ENCODE results near the gene ERG28. TPM values are rescaled to one million over a fixed set of nuclear protein-coding genes. Genes with fewer than 3 reads are reported as not detected.

The ERG28 gene
- total and polyA plus RNA-seq, 2 donors, result 5.0 to 11.5 TPM

DNA sequence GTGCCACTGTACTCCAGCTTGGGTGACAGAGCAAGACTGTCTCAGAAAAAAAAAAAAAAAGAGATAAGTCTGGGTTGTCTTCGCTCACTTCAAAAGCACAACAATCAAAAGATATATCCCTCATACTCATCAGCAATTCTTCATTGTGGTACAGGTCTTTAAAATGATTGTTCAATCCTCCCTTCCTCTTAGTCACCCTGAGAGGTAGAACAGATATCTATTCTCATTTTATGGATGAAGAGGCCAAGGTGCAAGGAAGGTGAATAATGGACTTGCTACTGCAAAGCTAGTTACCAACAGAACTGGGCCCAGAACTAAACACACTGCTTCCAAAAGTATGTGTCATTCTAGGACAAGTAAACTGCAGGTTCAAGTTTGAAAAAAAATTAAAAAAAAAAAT lies 7.1 kb downstream of the ERG28 start:
- 97% methylated on average over 1 of the region's 1 CpG for WGBS
- no peak overlapping the region for H3K27ac ChIP-seq (ENCODE audit: low read depth in 1 of 2, low read length in 1 of 2)
- H3K4me3 ChIP-seq (ENCODE audit: low read length in 2 of 2), result no peak overlapping the region
- H3K4me1 ChIP-seq (ENCODE audit: control insufficient read depth in 2 of 2, insufficient read depth in 2 of 2, low read length in 2 of 2), result no peaks in the 10 kb centered on the region
- DNase-seq (ENCODE audit: low read depth in 6 of 9, low spot score in 9 of 9), result no peak
- H3K36me3 ChIP-seq (ENCODE audit: control insufficient read depth in 2 of 2, insufficient read depth in 2 of 2, low read length in 1 of 2), result peaks cover 37 to 51% of the 10 kb centered on the region in 2 donors
- H3K9me3 ChIP-seq (ENCODE audit: control insufficient read depth in 2 of 2, insufficient read depth in 1 of 2, low read length in 1 of 2), result no peaks in the 10 kb centered on the region
- no peaks in the 10 kb centered on the region for H3K27me3 ChIP-seq (ENCODE audit: control insufficient read depth in 2 of 2, insufficient read depth in 1 of 2, low read length in 1 of 2)

DNA sequence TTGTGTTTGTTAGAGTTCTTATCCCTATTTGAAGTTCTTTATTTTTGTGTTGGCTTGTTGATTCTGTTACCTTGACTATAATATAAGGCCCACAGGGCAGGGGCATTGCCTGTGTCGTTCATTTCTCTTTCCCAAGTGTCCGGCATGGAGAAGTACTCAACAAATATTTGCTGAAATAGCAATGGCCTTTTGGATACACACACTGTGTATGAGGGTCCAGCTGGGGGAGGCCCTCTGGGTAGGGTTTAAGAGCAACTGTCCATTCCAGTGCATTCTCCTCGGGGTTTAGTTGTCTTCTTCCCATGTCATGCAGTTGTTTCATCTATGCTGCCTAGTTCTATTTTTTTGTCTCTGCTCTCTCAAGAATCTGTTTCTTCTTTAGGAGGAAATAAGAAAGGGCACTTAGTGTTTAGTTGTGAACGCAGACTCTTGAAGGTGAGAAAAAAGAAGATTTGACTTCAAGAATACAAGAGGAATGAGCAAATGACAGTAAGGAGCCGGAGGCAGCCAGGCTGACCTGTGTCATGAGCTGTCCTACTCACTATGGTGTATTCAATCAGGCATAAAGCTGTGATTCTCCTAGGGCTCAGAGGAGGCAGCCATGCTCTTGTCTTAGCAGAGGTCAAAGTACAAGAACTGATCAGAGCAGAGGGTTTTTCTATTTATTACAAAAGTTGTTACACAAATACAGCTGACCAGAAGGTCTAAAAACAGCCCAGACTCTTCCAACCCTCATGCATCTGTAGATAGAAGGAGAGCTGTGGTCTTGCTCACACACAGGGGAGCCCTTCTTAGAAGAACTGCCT lies 10.2 kb downstream of the ERG28 start:
- no peaks in the 10 kb centered on the region for H3K27me3 ChIP-seq (ENCODE audit: control insufficient read depth in 2 of 2, insufficient read depth in 1 of 2, low read length in 1 of 2)
- no peaks in the 10 kb centered on the region for H3K9me3 ChIP-seq (ENCODE audit: control insufficient read depth in 2 of 2, insufficient read depth in 1 of 2, low read length in 1 of 2)
- 98% methylated on average over 5 of the region's 5 CpGs for WGBS
- no peak overlapping the region for H3K4me3 ChIP-seq (ENCODE audit: low read length in 2 of 2)
- peaks cover 37 to 53% of the 10 kb centered on the region in 2 donors for H3K36me3 ChIP-seq (ENCODE audit: control insufficient read depth in 2 of 2, insufficient read depth in 2 of 2, low read length in 1 of 2)
- no peak overlapping the region for H3K27ac ChIP-seq (ENCODE audit: low read depth in 1 of 2, low read length in 1 of 2)
- DNase-seq (ENCODE audit: low read depth in 6 of 9, low spot score in 9 of 9), result no peak
- no peaks in the 10 kb centered on the region for H3K4me1 ChIP-seq (ENCODE audit: control insufficient read depth in 2 of 2, insufficient read depth in 2 of 2, low read length in 2 of 2)

DNA sequence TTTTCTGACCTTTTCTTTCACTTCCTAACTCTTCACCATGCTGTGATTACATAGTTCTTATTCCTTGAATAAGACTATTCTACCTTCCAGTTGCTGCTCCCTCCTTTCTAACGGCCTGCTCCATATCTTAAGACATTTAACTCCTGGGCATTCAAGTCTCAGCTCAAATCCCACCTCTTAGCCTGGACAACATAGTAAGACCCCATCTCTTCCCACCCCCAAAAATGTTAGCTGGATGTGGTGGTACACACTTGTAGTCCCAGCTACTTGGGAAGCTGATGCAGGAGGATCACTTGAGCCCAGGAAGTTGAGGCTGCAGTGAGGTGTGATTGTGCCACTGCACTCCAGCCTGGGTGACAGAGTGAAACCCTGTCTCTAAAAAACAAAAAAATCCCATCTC lies 10.9 kb downstream of the ERG28 start:
- H3K36me3 ChIP-seq (ENCODE audit: control insufficient read depth in 2 of 2, insufficient read depth in 2 of 2, low read length in 1 of 2), result peaks cover 34 to 47% of the 10 kb centered on the region in 2 donors
- no peaks in the 10 kb centered on the region for H3K27me3 ChIP-seq (ENCODE audit: control insufficient read depth in 2 of 2, insufficient read depth in 1 of 2, low read length in 1 of 2)
- DNase-seq (ENCODE audit: low read depth in 6 of 9, low spot score in 9 of 9), result no peak
- no peaks in the 10 kb centered on the region for H3K4me1 ChIP-seq (ENCODE audit: control insufficient read depth in 2 of 2, insufficient read depth in 2 of 2, low read length in 2 of 2)
- H3K9me3 ChIP-seq (ENCODE audit: control insufficient read depth in 2 of 2, insufficient read depth in 1 of 2, low read length in 1 of 2), result no peaks in the 10 kb centered on the region
- H3K27ac ChIP-seq (ENCODE audit: low read depth in 1 of 2, low read length in 1 of 2), result no peak overlapping the region
- WGBS, result 95% methylated on average over 1 of the region's 1 CpG
- no peak overlapping the region for H3K4me3 ChIP-seq (ENCODE audit: low read length in 2 of 2)

DNA sequence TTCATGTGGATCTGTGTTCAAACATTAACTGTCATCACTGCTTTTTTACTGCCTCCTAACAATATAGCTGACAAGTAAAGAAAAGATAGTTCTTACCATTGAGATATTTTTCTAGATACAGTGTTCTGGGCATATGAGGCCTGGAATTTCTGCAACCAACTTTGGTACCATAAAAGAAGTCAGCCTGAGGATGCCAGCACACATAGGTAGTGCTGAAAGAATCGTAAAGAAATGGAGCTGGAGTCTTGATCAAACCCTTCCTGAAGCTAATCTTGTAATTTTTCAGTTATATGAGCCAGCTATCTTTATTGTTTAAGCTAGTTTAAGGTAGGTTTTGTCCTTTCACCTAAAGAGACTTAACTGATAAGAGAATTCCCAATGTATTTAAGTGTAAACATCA lies 11.3 kb downstream of the ERG28 start:
- H3K9me3 ChIP-seq (ENCODE audit: control insufficient read depth in 2 of 2, insufficient read depth in 1 of 2, low read length in 1 of 2), result no peaks in the 10 kb centered on the region
- no peak for DNase-seq (ENCODE audit: low read depth in 6 of 9, low spot score in 9 of 9)
- WGBS, result 97% methylated on average over 1 of the region's 1 CpG
- H3K27me3 ChIP-seq (ENCODE audit: control insufficient read depth in 2 of 2, insufficient read depth in 1 of 2, low read length in 1 of 2), result no peaks in the 10 kb centered on the region
- H3K27ac ChIP-seq (ENCODE audit: low read depth in 1 of 2, low read length in 1 of 2), result no peak overlapping the region
- no peak overlapping the region for H3K4me3 ChIP-seq (ENCODE audit: low read length in 2 of 2)
- H3K36me3 ChIP-seq (ENCODE audit: control insufficient read depth in 2 of 2, insufficient read depth in 2 of 2, low read length in 1 of 2), result peaks cover 34 to 43% of the 10 kb centered on the region in 2 donors
- H3K4me1 ChIP-seq (ENCODE audit: control insufficient read depth in 2 of 2, insufficient read depth in 2 of 2, low read length in 2 of 2), result no peaks in the 10 kb centered on the region

DNA sequence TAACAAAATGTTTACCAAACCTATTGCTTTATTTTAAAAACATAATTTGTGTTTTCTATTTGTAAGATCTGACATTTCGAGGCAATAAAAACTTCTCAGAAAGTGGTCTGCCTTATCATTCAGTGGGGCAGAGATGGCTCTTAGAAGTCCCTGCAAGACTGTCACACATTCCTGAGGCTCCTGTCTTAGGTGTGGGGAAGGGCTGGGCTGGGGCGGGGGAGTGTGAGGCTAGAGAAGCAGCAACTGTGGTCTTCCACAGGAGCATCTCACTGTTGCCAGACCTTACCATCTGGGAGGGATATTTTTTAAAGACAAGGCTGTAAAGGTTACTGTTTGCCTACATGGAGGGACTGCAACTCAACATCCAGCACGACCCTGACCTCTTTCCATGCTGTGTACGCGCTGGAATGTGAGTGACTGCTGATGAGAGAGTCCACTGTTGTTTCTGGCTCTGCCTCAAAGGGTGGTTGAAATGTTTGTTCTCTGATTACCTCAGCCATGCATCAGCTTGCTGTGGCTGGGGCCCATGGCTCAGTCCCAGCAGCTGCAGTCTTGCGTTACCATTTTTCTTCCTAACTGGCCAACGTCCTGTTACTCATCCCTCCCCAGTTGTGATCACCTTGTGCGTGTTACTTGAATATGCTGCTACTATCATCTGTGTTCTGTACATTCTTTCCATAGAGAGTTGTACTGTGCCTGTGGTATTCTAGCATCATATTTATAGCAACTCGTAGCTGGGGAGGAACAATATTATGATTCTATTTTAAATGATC lies 12.4 kb downstream of the ERG28 start:
- no peak overlapping the region for H3K27ac ChIP-seq (ENCODE audit: low read depth in 1 of 2, low read length in 1 of 2)
- no peaks in the 10 kb centered on the region for H3K9me3 ChIP-seq (ENCODE audit: control insufficient read depth in 2 of 2, insufficient read depth in 1 of 2, low read length in 1 of 2)
- peaks cover 33 to 39% of the 10 kb centered on the region in 2 donors for H3K36me3 ChIP-seq (ENCODE audit: control insufficient read depth in 2 of 2, insufficient read depth in 2 of 2, low read length in 1 of 2)
- H3K4me1 ChIP-seq (ENCODE audit: control insufficient read depth in 2 of 2, insufficient read depth in 2 of 2, low read length in 2 of 2), result no peaks in the 10 kb centered on the region
- DNase-seq (ENCODE audit: low read depth in 6 of 9, low spot score in 9 of 9), result peak in 1 of 9 donors; percentile 10
- H3K27me3 ChIP-seq (ENCODE audit: control insufficient read depth in 2 of 2, insufficient read depth in 1 of 2, low read length in 1 of 2), result no peaks in the 10 kb centered on the region
- no peak overlapping the region for H3K4me3 ChIP-seq (ENCODE audit: low read length in 2 of 2)
- WGBS, result 92% methylated on average over 9 of the region's 9 CpGs

DNA sequence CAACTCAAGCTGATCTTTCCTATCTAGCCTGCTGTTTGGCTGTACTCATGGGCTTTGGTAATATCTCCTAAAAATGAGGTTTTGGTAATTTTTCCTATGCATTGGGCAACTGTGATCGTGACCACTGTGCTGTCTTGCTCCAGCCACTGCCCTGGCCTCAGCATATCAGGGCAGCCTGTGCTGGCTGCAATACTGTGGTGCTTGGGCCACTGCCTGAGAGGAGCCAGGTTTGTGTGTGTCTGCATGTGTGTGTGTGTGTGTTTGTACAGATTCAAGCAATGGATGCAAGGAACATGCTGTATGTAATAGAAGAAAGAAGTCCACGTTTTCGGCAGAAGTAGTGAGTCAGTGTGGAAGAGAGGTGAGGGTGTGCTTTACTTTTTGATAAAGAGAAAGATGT lies 13.0 kb downstream of the ERG28 start:
- Histone ChIP-seq H3K9me3 (ENCODE audit: control insufficient read depth in 2 of 2, insufficient read depth in 1 of 2, low read length in 1 of 2) (no peaks in the 10 kb centered on the region), H3K27me3 (ENCODE audit: control insufficient read depth in 2 of 2, insufficient read depth in 1 of 2, low read length in 1 of 2) (no peaks in the 10 kb centered on the region), H3K4me1 (ENCODE audit: control insufficient read depth in 2 of 2, insufficient read depth in 2 of 2, low read length in 2 of 2) (no peaks in the 10 kb centered on the region), H3K27ac (ENCODE audit: low read depth in 1 of 2, low read length in 1 of 2) (no peak overlapping the region), H3K36me3 (ENCODE audit: control insufficient read depth in 2 of 2, insufficient read depth in 2 of 2, low read length in 1 of 2) (peaks cover 29 to 35% of the 10 kb centered on the region in 2 donors), H3K4me3 (ENCODE audit: low read length in 2 of 2) (no peak overlapping the region)
- no peak for DNase-seq (ENCODE audit: low read depth in 6 of 9, low spot score in 9 of 9)
- 98% methylated on average over 3 of the region's 3 CpGs for WGBS

DNA sequence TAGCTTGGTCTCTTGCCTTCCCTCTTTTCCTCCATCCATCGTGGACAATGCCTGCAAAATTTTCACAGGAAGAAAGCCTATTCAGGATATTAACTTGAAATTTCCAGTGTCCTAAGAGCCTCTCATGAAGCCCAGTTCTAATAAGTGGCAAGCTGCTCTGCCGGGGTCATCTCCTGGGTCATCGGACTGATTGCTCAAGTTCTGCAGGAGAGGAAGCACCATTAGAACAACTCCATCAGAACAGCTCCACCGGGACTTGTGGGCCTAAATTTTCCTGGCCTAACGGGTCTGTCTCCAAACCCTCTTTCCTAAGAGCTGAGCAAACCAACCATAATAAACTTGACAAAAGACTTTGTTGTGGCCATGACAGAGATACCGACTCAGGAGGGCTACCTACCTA lies 13.9 kb downstream of the ERG28 start:
- DNase-seq (ENCODE audit: low read depth in 6 of 9, low spot score in 9 of 9), result no peak
- 94% methylated on average over 6 of the region's 6 CpGs for WGBS
- no peaks in the 10 kb centered on the region for H3K9me3 ChIP-seq (ENCODE audit: control insufficient read depth in 2 of 2, insufficient read depth in 1 of 2, low read length in 1 of 2)
- no peaks in the 10 kb centered on the region for H3K27me3 ChIP-seq (ENCODE audit: control insufficient read depth in 2 of 2, insufficient read depth in 1 of 2, low read length in 1 of 2)
- no peak overlapping the region for H3K4me3 ChIP-seq (ENCODE audit: low read length in 2 of 2)
- no peak overlapping the region for H3K27ac ChIP-seq (ENCODE audit: low read depth in 1 of 2, low read length in 1 of 2)
- peaks cover 24 to 27% of the 10 kb centered on the region in 2 donors for H3K36me3 ChIP-seq (ENCODE audit: control insufficient read depth in 2 of 2, insufficient read depth in 2 of 2, low read length in 1 of 2)
- no peaks in the 10 kb centered on the region for H3K4me1 ChIP-seq (ENCODE audit: control insufficient read depth in 2 of 2, insufficient read depth in 2 of 2, low read length in 2 of 2)

DNA sequence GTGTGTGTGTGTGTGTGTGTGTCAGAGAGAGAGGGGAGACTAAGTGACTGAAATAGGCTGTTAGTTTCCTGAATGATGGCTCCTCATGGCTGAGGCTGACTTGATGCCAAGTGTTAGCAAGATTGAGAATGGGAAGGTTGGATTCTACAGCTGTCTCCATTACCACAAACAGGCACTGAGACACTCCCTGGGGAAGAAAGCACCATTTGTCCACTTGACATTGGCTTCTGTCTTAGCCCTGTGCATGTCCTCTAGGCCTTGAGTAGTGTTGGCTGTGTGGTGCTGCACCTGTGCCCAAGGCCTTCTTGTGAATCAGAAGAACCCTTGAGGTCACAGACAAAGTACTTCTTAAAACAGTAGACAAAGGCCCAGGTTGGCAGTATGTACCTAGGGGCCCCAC lies 15.6 kb downstream of the ERG28 start:
- H3K27me3 ChIP-seq (ENCODE audit: control insufficient read depth in 2 of 2, insufficient read depth in 1 of 2, low read length in 1 of 2), result no peaks in the 10 kb centered on the region
- H3K9me3 ChIP-seq (ENCODE audit: control insufficient read depth in 2 of 2, insufficient read depth in 1 of 2, low read length in 1 of 2), result no peaks in the 10 kb centered on the region
- peaks cover 7 to 11% of the 10 kb centered on the region in 2 donors for H3K36me3 ChIP-seq (ENCODE audit: control insufficient read depth in 2 of 2, insufficient read depth in 2 of 2, low read length in 1 of 2)
- DNase-seq (ENCODE audit: low read depth in 6 of 9, low spot score in 9 of 9), result no peak
- H3K27ac ChIP-seq (ENCODE audit: low read depth in 1 of 2, low read length in 1 of 2), result no peak overlapping the region
- no peaks in the 10 kb centered on the region for H3K4me1 ChIP-seq (ENCODE audit: control insufficient read depth in 2 of 2, insufficient read depth in 2 of 2, low read length in 2 of 2)
- no peak overlapping the region for H3K4me3 ChIP-seq (ENCODE audit: low read length in 2 of 2)

DNA sequence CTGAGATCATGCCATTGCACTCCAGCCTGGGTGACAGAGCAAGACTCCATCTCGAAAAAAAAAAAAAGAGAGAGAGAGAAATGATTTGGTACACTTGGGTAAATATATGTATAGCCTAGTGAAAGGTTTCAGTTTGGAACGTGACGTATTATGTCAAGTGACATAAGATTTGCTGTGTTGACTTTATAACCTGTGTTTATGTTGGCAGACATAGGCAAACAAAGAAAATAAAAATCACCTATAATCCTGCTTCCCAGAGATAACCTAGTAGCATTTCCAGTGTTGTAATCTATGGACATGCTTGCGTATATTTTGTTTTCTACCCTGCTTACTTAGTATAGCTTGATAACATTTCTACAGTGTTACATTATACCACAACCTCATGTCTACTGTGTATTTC lies 16.7 kb downstream of the ERG28 start:
- 69% methylated on average over 4 of the region's 4 CpGs for WGBS
- no peaks in the 10 kb centered on the region for H3K27me3 ChIP-seq (ENCODE audit: control insufficient read depth in 2 of 2, insufficient read depth in 1 of 2, low read length in 1 of 2)
- peaks cover 4% of the 10 kb centered on the region in 2 donors for H3K36me3 ChIP-seq (ENCODE audit: control insufficient read depth in 2 of 2, insufficient read depth in 2 of 2, low read length in 1 of 2)
- no peak overlapping the region for H3K4me3 ChIP-seq (ENCODE audit: low read length in 2 of 2)
- DNase-seq (ENCODE audit: low read depth in 6 of 9, low spot score in 9 of 9), result no peak
- no peaks in the 10 kb centered on the region for H3K4me1 ChIP-seq (ENCODE audit: control insufficient read depth in 2 of 2, insufficient read depth in 2 of 2, low read length in 2 of 2)
- no peaks in the 10 kb centered on the region for H3K9me3 ChIP-seq (ENCODE audit: control insufficient read depth in 2 of 2, insufficient read depth in 1 of 2, low read length in 1 of 2)
- no peak overlapping the region for H3K27ac ChIP-seq (ENCODE audit: low read depth in 1 of 2, low read length in 1 of 2)
